Upper lobe of left lung (tissue), 4 donors: ENCODE results near the gene CCDC148.

Experiments
- CTCF ChIP-seq, 6 experiments: fragments of 450-650 bp in 4 of 6; fragments of 200-600 bp in 2 of 6; sonication (generic) in 2 of 6; IDR thresholded peaks; one replicate each; pipeline ENCODE4 v1.5.1; 2016 to 2019; ENCODE audit warnings: antibody characterized with exemption in 6 of 6
- EP300 ChIP-seq, 4 donors: sonication (generic); formaldehyde crosslinking; IDR thresholded peaks; one replicate each; pipeline ENCODE4 v1.5.1; 2017; ENCODE audit warnings: antibody characterized with exemption in 4 of 4, control low read depth in 2 of 4
- POLR2A ChIP-seq, 4 donors: fragments of 450-650 bp; IDR thresholded peaks; one replicate each; pipeline ENCODE4 v1.5.1; 2016 to 2017; ENCODE audit warnings: antibody characterized with exemption in 4 of 4, mild to moderate bottlenecking in 2 of 4
- POLR2AphosphoS5 ChIP-seq, 2 donors: sonication (generic); formaldehyde crosslinking; IDR thresholded peaks; one replicate each; pipeline ENCODE4 v1.5.1; 2017; ENCODE audit warnings: antibody characterized with exemption in 2 of 2

GRCh38 chr2:158488442-158489216, 32.1 kb upstream of the CCDC148 start:
- TF ChIP-seq CTCF (IDR thresholded peaks at IDR 0.05) (no peak), POLR2A (IDR thresholded peaks at IDR 0.05) (no peak), POLR2AphosphoS5 (IDR thresholded peaks at IDR 0.05) (no peak), EP300 (IDR thresholded peaks at IDR 0.05) (no peak)
